CD14-positive monocyte (primary cell): ENCODE results near the gene MYO19. TPM values are rescaled to one million over a fixed set of nuclear protein-coding genes. Genes with fewer than 3 reads are reported as not detected.

Experiments
- DNase-seq, 3 donors: peaks; one replicate each; pipeline ENCODE4 v3.0.0-alpha.2; 2011 to 2022
- H2AFZ ChIP-seq: 2 replicates; pipeline ENCODE4 v1.6.0; 2012; ENCODE audit warnings: mild to moderate bottlenecking, low read depth, low read length, inconsistent platforms; ENCODE audit not compliant: insufficient read depth, poor library complexity, severe bottlenecking
- H3K27ac ChIP-seq, 2 donors: 1 replicate in 1 of 2; 2 replicates in 1 of 2; pipeline ENCODE4 v1.5.1; 2012 to 2013; ENCODE audit warnings: low read length in 2 of 2, control low read depth in 1 of 2, inconsistent platforms in 1 of 2, low read depth in 1 of 2, mild to moderate bottlenecking in 1 of 2
- H3K27me3 ChIP-seq, 2 donors: one replicate each; pipeline versions ENCODE4 v1.6.0 to v1.6.1; 2011 to 2013; ENCODE audit warnings: low read length in 2 of 2; ENCODE audit not compliant: control insufficient read depth in 2 of 2, insufficient read depth in 2 of 2
- H3K36me3 ChIP-seq, 2 donors: replicated peaks in 1 of 2; 1 replicate in 1 of 2; 2 replicates in 1 of 2; pipeline versions ENCODE4 v1.5.1 to v1.6.1; 2012 to 2013; ENCODE audit warnings: low read length in 2 of 2, control low read depth in 1 of 2, inconsistent platforms in 1 of 2, mild to moderate bottlenecking in 1 of 2; ENCODE audit not compliant: insufficient read depth in 2 of 2, control insufficient read depth in 1 of 2
- H3K4me1 ChIP-seq, 2 donors: 1 replicate in 1 of 2; 2 replicates in 1 of 2; pipeline versions ENCODE4 v1.5.1 to v1.6.1; 2012 to 2013; ENCODE audit warnings: low read length in 2 of 2, control low read depth in 1 of 2, inconsistent platforms in 1 of 2, mild to moderate bottlenecking in 1 of 2, moderate library complexity in 1 of 2; ENCODE audit not compliant: insufficient read depth in 2 of 2, control insufficient read depth in 1 of 2
- H3K4me2 ChIP-seq: replicated peaks from 2 replicates; pipeline ENCODE3; 2012; ENCODE audit warnings: low read length, moderate library complexity, mild to moderate bottlenecking; ENCODE audit not compliant: poor library complexity, severe bottlenecking; ENCODE audit errors: extremely low read depth
- H3K4me3 ChIP-seq, 3 experiments: fragments of 200-600 bp in 1 of 3; sonication (generic) in 1 of 3; replicated peaks in 1 of 3; 1 replicate in 2 of 3; 2 replicates in 1 of 3; pipeline ENCODE4 v1.5.1; 2011 to 2013; ENCODE audit warnings: low read length in 3 of 3, mild to moderate bottlenecking in 3 of 3, control low read depth in 2 of 3, low read depth in 2 of 3, inconsistent platforms in 1 of 3, moderate library complexity in 1 of 3
- H3K79me2 ChIP-seq: 2 replicates; pipeline ENCODE4 v1.6.0; 2012; ENCODE audit warnings: mild to moderate bottlenecking, control low read depth, inconsistent platforms, low read length, moderate library complexity; ENCODE audit not compliant: insufficient read depth
- H3K9ac ChIP-seq: 2 replicates; pipeline ENCODE4 v1.6.0; 2017; ENCODE audit warnings: low read length, mild to moderate bottlenecking; ENCODE audit not compliant: insufficient read depth, poor library complexity, severe bottlenecking
- H3K9me3 ChIP-seq, 2 donors: replicated peaks in 1 of 2; 1 replicate in 1 of 2; 2 replicates in 1 of 2; pipeline versions ENCODE4 v1.5.1 to v1.6.1; 2012 to 2013; ENCODE audit warnings: low read length in 2 of 2, control low read depth in 1 of 2; ENCODE audit not compliant: control insufficient read depth in 1 of 2, insufficient read depth in 1 of 2
- H4K20me1 ChIP-seq: 2 replicates; pipeline ENCODE4 v1.6.0; 2012; ENCODE audit warnings: mild to moderate bottlenecking, low read length, control low read depth, moderate library complexity; ENCODE audit not compliant: insufficient read depth
- H3K27ac Mint-ChIP-seq, 7 donors: one replicate each; pipeline ENCODE4 v1.8.0; 2020; ENCODE audit warnings: mild to moderate bottlenecking in 7 of 7, mixed read lengths in 7 of 7, moderate library complexity in 6 of 7, inconsistent platforms in 2 of 7
- H3K27me3 Mint-ChIP-seq, 3 donors: one replicate each; pipeline ENCODE4 v1.8.0; 2021 to 2022; ENCODE audit warnings: low read depth in 3 of 3, mild to moderate bottlenecking in 3 of 3, mixed read lengths in 3 of 3, moderate library complexity in 3 of 3, inconsistent platforms in 1 of 3
- H3K36me3 Mint-ChIP-seq, 2 donors: one replicate each; pipeline ENCODE4 v1.8.0; 2020; ENCODE audit warnings: mixed read lengths in 2 of 2, inconsistent platforms in 1 of 2, mild to moderate bottlenecking in 1 of 2
- H3K4me1 Mint-ChIP-seq: one replicate; pipeline ENCODE4 v1.8.0; 2020; ENCODE audit warnings: mild to moderate bottlenecking, mixed read lengths
- H3K4me3 Mint-ChIP-seq, 2 donors: one replicate each; pipeline ENCODE4 v1.8.0; 2020; ENCODE audit warnings: mild to moderate bottlenecking in 2 of 2, mixed read lengths in 2 of 2, moderate library complexity in 1 of 2
- H3K9me3 Mint-ChIP-seq, 7 donors: one replicate each; pipeline ENCODE4 v1.8.0; 2020 to 2022; ENCODE audit warnings: mixed read lengths in 7 of 7, mild to moderate bottlenecking in 6 of 7, moderate library complexity in 6 of 7, inconsistent platforms in 2 of 7
- CTCF ChIP-seq: fragments of 200-600 bp; IDR thresholded peaks from one replicate; pipeline ENCODE4 v1.8.0; 2022; ENCODE audit warnings: antibody characterized with exemption, mild to moderate bottlenecking
- WGBS: methylation state at CpG from one replicate; pipeline ENCODE4 v1.1.5; 2013; ENCODE audit warnings: missing lambda C conversion rate; ENCODE audit not compliant: insufficient coverage; 5-methylcytosine and 5-hydroxymethylcytosine counted together
- intact Hi-C, 2 donors: fragments of 100-400 bp; cut with micrococcal nuclease; formaldehyde crosslinking; loops; one replicate each; pipeline versions ENCODE4 v1.15.0 to v1.15.1; 2023
- polyA plus RNA-seq, 3 donors: library from polyadenylated mRNA; depleted of rRNA in 1 of 3; unstranded in 2 of 3; stranded (reverse) in 1 of 3; fragments of 300-500 nt in 2 of 3; fragments of >200 nt in 1 of 3; fragmentation: Illumina TruSeq in 2 of 3; gene quantifications; 1 replicate in 2 of 3; 2 replicates in 1 of 3; pipeline ENCODE4 v1.2.3, GENCODE V29; 2012 to 2021

MYO19 gene
- polyA plus RNA-seq, 3 donors: 1.2 to 51.3 (median 1.9) TPM

GRCh38 chr17:36527621-36528250 lies 6.9 kb downstream of the MYO19 start:
- no peaks in the 10 kb centered on the region for H3K9me3 Mint-ChIP-seq
- H3K27ac Mint-ChIP-seq: peak overlapping the region in 1 of 7 donors; percentile 3

GRCh38 chr17:36525888-36526287 lies 8.8 kb downstream of the MYO19 start:
- WGBS: 96% methylated on average over 6 of the region's 6 CpGs
- no peak overlapping the region for H2AFZ ChIP-seq
- no peak overlapping the region for H3K9ac ChIP-seq
- intact Hi-C loops: no loop called here
- peaks cover 7% of the 10 kb centered on the region for H3K4me1 Mint-ChIP-seq
- TF ChIP-seq CTCF: no peak
- peaks cover 44 to 74% of the 10 kb centered on the region in 2 donors for H3K36me3 Mint-ChIP-seq
- peaks cover 47 to 62% of the 10 kb centered on the region in 2 donors for H3K36me3 ChIP-seq
- H3K9me3 ChIP-seq: no peaks in the 10 kb centered on the region
- H3K4me3 Mint-ChIP-seq: no peak overlapping the region
- no peak overlapping the region for H3K4me3 ChIP-seq
- H3K79me2 ChIP-seq: no peaks in the 10 kb centered on the region
- peaks cover 0 to 1% (median 0%) of the 10 kb centered on the region in 3 donors for H3K27me3 Mint-ChIP-seq
- H3K9me3 Mint-ChIP-seq: no peaks in the 10 kb centered on the region
- DNase-seq: no peak
- H3K27ac ChIP-seq: no peak overlapping the region
- H3K27ac Mint-ChIP-seq: no peak overlapping the region
- peaks cover 0 to 7% of the 10 kb centered on the region in 2 donors for H3K4me1 ChIP-seq
- no peaks in the 10 kb centered on the region for H3K27me3 ChIP-seq
- H3K4me2 ChIP-seq: no peak overlapping the region
- H4K20me1 ChIP-seq: no peaks in the 10 kb centered on the region

More at GRCh38 chr17:36527621-36528250, 6.9 kb downstream of the MYO19 start:
- intact Hi-C loops: no loop called here
- 99% methylated on average over 6 of the region's 7 CpGs for WGBS
- H3K4me3 Mint-ChIP-seq: no peak overlapping the region
- H3K27me3 Mint-ChIP-seq: peaks cover 0 to 1% (median 0%) of the 10 kb centered on the region in 3 donors
- DNase-seq: no peak
- H3K4me3 ChIP-seq: no peak overlapping the region
- H3K27me3 ChIP-seq: no peaks in the 10 kb centered on the region
- peaks cover 49 to 66% of the 10 kb centered on the region in 2 donors for H3K36me3 ChIP-seq
- H3K27ac ChIP-seq: no peak overlapping the region
- H4K20me1 ChIP-seq: no peaks in the 10 kb centered on the region
- no peak overlapping the region for H2AFZ ChIP-seq
- no peaks in the 10 kb centered on the region for H3K79me2 ChIP-seq
- no peaks in the 10 kb centered on the region for H3K9me3 ChIP-seq
- no peak overlapping the region for H3K4me2 ChIP-seq
- peaks cover 0 to 7% of the 10 kb centered on the region in 2 donors for H3K4me1 ChIP-seq
- H3K4me1 Mint-ChIP-seq: peaks cover 14% of the 10 kb centered on the region
- H3K9ac ChIP-seq: no peak overlapping the region
- no peak for TF ChIP-seq CTCF
- peaks cover 51 to 66% of the 10 kb centered on the region in 2 donors for H3K36me3 Mint-ChIP-seq
